Neural cell (in vitro differentiated cells): ENCODE results near the gene KCNK18. TPM values are rescaled to one million over a fixed set of nuclear protein-coding genes. Genes with fewer than 3 reads are reported as not detected.

Source experiments
- H2AFZ ChIP-seq: fragments of 200-600, 300-800 bp; sonication (generic), shearing (Covaris generic); 2 replicates; pipeline ENCODE4 v1.6.0; 2014; ENCODE audit warnings: low read depth, mild to moderate bottlenecking, antibody characterized with exemption, low read length, moderate library complexity
- H3F3A ChIP-seq: fragments of 200-600 bp; shearing (Covaris generic); 2 replicates; pipeline ENCODE4 v1.6.1; 2016; ENCODE audit warnings: mild to moderate bottlenecking, moderate library complexity, mixed read lengths, antibody characterized with exemption, low read length; ENCODE audit not compliant: insufficient read depth, poor library complexity, severe bottlenecking
- H3K27ac ChIP-seq: fragments of 200-600, 300-800 bp; sonication (generic), shearing (Covaris generic); 2 replicates; pipeline ENCODE4 v1.5.1; 2014; ENCODE audit warnings: mild to moderate bottlenecking, low read length, moderate library complexity
- H3K27me3 ChIP-seq: fragments of 300-800, 200-600 bp; sonication (generic), shearing (Covaris generic); 2 replicates; pipeline ENCODE4 v1.6.0; 2014; ENCODE audit warnings: mild to moderate bottlenecking, low read depth, low read length, moderate library complexity; ENCODE audit not compliant: insufficient read depth
- H3K36me3 ChIP-seq: fragments of 300-800, 200-600 bp; sonication (generic), shearing (Covaris generic); 2 replicates; pipeline ENCODE4 v1.5.1; 2014; ENCODE audit warnings: mild to moderate bottlenecking, antibody characterized with exemption, low read length, moderate library complexity; ENCODE audit not compliant: insufficient read depth
- H3K4me2 ChIP-seq: fragments of 300-800, 200-600 bp; sonication (generic), shearing (Covaris generic); 2 replicates; pipeline ENCODE4 v1.6.0; 2014; ENCODE audit warnings: mild to moderate bottlenecking, low read length
- H3K4me3 ChIP-seq: fragments of 300-800, 200-600 bp; sonication (generic), shearing (Covaris generic); 2 replicates; pipeline ENCODE4 v1.5.1; 2014; ENCODE audit warnings: mild to moderate bottlenecking, low read length, moderate library complexity
- H3K79me2 ChIP-seq: fragments of 200-600 bp; shearing (Covaris generic); replicated peaks from 2 replicates; pipeline ENCODE4 v1.6.0; 2014; ENCODE audit warnings: mild to moderate bottlenecking, low read length, moderate library complexity; ENCODE audit not compliant: insufficient read depth
- H3K9ac ChIP-seq: fragments of 300-800, 200-600 bp; sonication (generic), shearing (Covaris generic); 2 replicates; pipeline ENCODE4 v1.6.1; 2016; ENCODE audit warnings: mild to moderate bottlenecking, low read length, mixed read lengths
- H3K9me2 ChIP-seq: fragments of 200-600 bp; shearing (Covaris generic); 2 replicates; pipeline ENCODE4 v1.6.1; 2016; ENCODE audit warnings: mild to moderate bottlenecking, low read length, mixed read lengths; ENCODE audit not compliant: insufficient read depth
- H3K9me3 ChIP-seq: fragments of 200-600, 300-800 bp; sonication (generic), shearing (Covaris generic); 2 replicates; pipeline ENCODE4 v1.6.1; 2016; ENCODE audit warnings: mild to moderate bottlenecking, mixed run types, low read length, moderate library complexity, mixed read lengths
- H4K20me1 ChIP-seq: fragments of 200-600 bp; shearing (Covaris generic); 2 replicates; pipeline ENCODE4 v1.6.1; 2016; ENCODE audit warnings: mild to moderate bottlenecking, mixed run types; ENCODE audit not compliant: insufficient read depth
- CTCF ChIP-seq: fragments of 450-650 bp; IDR thresholded peaks from 2 replicates; pipeline ENCODE4 v1.5.1; 2014; ENCODE audit warnings: antibody characterized with exemption, mild to moderate bottlenecking, moderate library complexity; ENCODE audit not compliant: poor library complexity, severe bottlenecking
- EP300 ChIP-seq: fragments of 450-650 bp; conservative IDR thresholded peaks from 2 replicates; pipeline ENCODE4 v1.6.1; 2014; ENCODE audit warnings: antibody characterized with exemption, mild to moderate bottlenecking, moderate library complexity; ENCODE audit not compliant: poor library complexity, severe bottlenecking
- EZH2 ChIP-seq: fragments of 200-600, 300-800 bp; shearing (Covaris generic), sonication (generic); IDR thresholded peaks from 2 replicates; pipeline ENCODE4 v1.6.1; 2014; ENCODE audit warnings: antibody characterized with exemption, low read length, borderline replicate concordance, mild to moderate bottlenecking; ENCODE audit not compliant: insufficient read depth, poor library complexity, severe bottlenecking
- MXI1 ChIP-seq: fragments of 450-650 bp; conservative IDR thresholded peaks from 2 replicates; pipeline ENCODE4 v1.6.1; 2014; ENCODE audit warnings: antibody characterized with exemption, mild to moderate bottlenecking; ENCODE audit not compliant: poor library complexity, severe bottlenecking
- POLR2AphosphoS5 ChIP-seq: IDR thresholded peaks from 2 replicates; pipeline ENCODE4 v1.6.1; 2012
- RAD21 ChIP-seq: fragments of 450-650 bp; conservative IDR thresholded peaks from 2 replicates; pipeline ENCODE4 v1.6.1; 2014; ENCODE audit warnings: antibody characterized with exemption, mild to moderate bottlenecking, moderate library complexity
- REST ChIP-seq: IDR thresholded peaks from 2 replicates; pipeline ENCODE4 v1.6.1; 2012; ENCODE audit warnings: borderline replicate concordance
- SMC3 ChIP-seq: fragments of 450-650 bp; conservative IDR thresholded peaks from 2 replicates; pipeline ENCODE4 v1.6.1; 2014; ENCODE audit warnings: antibody characterized with exemption, mild to moderate bottlenecking, moderate library complexity; ENCODE audit not compliant: poor library complexity
- TAF1 ChIP-seq: IDR thresholded peaks from 2 replicates; pipeline ENCODE4 v1.6.1; 2012; ENCODE audit warnings: low read depth
- polyA plus RNA-seq: library from polyadenylated mRNA; depleted of rRNA; stranded (reverse); fragments of >200 nt; gene quantifications from 2 replicates; pipeline ENCODE4 v1.2.3, GENCODE V29; 2014

Gene KCNK18
- polyA plus RNA-seq, 1 donor from 2014 or later = not detected

GRCh38 chr10:117240621-117241529 is 43.6 kb downstream of the KCNK18 start, which contains the start of gene SLC18A2:
TSS of gene SLC18A2 (plus strand) at chr10:117241114. CDS start at chr10:117241694, 580 bp downstream.
- Histone ChIP-seq H3F3A (no peaks in the 10 kb centered on the region), H3K9me3 (no peaks in the 10 kb centered on the region), H3K36me3 (no peaks in the 10 kb centered on the region), H3K9ac (no peak within 1 kb of the TSS), H3K4me2 (no peak within 1 kb of the TSS), H3K27me3 (peaks cover 38% of the 10 kb centered on the region), H2AFZ (no peak within 1 kb of the TSS), H3K79me2 (no peaks in the 10 kb centered on the region), H3K9me2 (no peaks in the 10 kb centered on the region), H4K20me1 (no peaks in the 10 kb centered on the region), H3K27ac (no peak within 1 kb of the TSS), H3K4me3 (peak within 1 kb of the TSS; percentile 57)
- TF ChIP-seq CTCF = no peak
- TF ChIP-seq TAF1 = no peak
- no peak for TF ChIP-seq SMC3
- TF ChIP-seq MXI1 = no peak
- TF ChIP-seq REST = no peak
- no peak for TF ChIP-seq EP300
- TF ChIP-seq RAD21 = no peak
- TF ChIP-seq EZH2 = no peak
- TF ChIP-seq POLR2AphosphoS5 = no peak

GRCh38 chr10:117241541-117242462 is 44.5 kb downstream of the KCNK18 start:
- H3K9ac ChIP-seq = no peak overlapping the region
- TF ChIP-seq EZH2 = no peak
- TF ChIP-seq POLR2AphosphoS5 = no peak
- no peak for TF ChIP-seq EP300
- no peak for TF ChIP-seq TAF1
- no peak for TF ChIP-seq REST
- TF ChIP-seq RAD21 = no peak
- no peak for TF ChIP-seq SMC3
- no peak for TF ChIP-seq CTCF
- no peak overlapping the region for H3K27ac ChIP-seq
- no peak overlapping the region for H2AFZ ChIP-seq
- no peaks in the 10 kb centered on the region for H3K9me2 ChIP-seq
- H3K4me2 ChIP-seq = no peak overlapping the region
- peak overlapping the region; percentile 57 for H3K4me3 ChIP-seq
- H3F3A ChIP-seq = no peaks in the 10 kb centered on the region
- H3K36me3 ChIP-seq = no peaks in the 10 kb centered on the region
- H3K79me2 ChIP-seq = no peaks in the 10 kb centered on the region
- H3K9me3 ChIP-seq = no peaks in the 10 kb centered on the region
- H4K20me1 ChIP-seq = no peaks in the 10 kb centered on the region
- peaks cover 38% of the 10 kb centered on the region for H3K27me3 ChIP-seq
